ENCODE measurements around the gene DDC. TPM values are rescaled to one million over a fixed set of nuclear protein-coding genes. Genes with fewer than 3 reads are reported as not detected.

The DDC gene
- total RNA-seq, 1 donor from 2014 or later: not detected

GRCh38 chr7:50513166-50513871, 51.9 kb downstream of the DDC start:
- DNase-seq: no peak

GRCh38 chr7:50512384-50512783, 52.8 kb downstream of the DDC start:
- DNase-seq: no peak

DNA sequence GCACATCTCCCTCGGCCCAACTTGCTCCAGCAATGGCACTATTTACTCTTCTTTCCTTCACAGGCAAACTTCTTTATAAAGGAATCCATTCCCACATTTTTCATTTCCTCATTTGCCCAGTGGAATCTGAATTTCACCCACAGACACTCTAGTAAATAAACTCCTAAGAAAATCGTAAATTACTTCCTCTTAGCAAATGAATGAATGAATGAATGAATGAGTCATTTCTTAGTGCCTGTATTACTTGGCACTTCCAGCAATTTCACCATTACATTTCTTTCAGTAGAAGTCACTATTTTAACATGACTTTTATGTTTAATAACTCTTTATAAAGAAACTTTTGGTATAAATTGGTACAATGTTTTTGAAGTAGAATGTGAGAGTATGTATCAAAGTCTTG, 55.7 kb downstream of the DDC start:
- no peak for DNase-seq

DNA sequence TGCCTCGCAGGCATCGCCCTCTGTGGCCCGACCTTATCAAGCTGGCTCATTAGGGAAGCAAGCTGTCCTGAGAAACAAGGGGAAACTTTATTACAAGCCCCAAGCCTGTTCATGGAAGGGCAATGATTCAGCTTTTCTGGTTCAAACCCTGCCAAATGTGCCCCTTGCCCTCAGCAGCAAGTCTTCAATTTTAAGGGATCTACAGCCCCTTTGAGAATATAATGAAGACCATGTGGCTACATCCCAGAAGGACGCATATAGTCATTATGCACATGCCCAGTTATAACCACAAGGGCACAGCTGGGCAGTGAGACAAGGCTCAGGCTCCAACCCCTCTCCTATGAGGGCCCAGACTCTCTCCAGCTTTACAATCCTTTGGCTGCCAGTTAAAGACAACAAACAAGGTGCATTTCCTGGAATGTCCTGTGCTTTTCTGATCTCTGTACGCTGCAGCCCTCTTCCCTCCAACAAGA, 56.7 kb downstream of the DDC start:
- no peak for DNase-seq

GRCh38 chr7:50507898-50508470, 57.2 kb downstream of the DDC start:
- no peak for DNase-seq

DNA sequence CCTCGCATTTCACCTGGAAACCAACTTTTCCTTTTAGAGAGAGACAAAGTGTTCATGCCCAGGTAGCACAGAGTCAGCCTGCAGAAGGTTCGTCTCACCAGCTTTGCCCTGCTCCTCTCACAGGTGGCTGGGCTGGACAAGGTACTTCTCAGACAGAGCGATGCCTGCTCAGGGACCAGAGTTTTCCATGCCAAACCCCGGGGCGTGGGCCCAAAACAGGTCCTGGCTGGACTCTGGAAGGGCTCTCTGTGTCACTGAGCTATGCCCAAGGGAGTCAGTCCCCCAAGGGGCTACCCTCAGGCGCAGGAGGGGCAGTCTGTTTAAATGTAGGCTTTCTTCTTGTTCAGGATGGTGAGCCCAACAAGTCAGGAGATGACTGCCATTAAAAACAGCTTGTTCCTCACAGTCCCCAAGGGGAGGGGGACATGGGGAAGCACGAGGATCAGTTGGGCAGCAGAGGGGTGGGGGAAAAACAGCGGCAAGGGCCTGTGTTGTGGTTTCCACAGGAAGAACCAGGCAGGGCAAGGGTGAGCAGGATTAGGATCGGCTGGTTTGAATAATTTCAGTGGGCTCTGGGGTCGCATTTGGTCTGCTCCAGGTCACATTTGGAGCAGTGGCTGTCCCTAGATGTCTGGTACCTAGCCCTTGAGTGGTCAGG, 59.5 kb downstream of the DDC start:
- DNase-seq: no peak

- no peak for DNase-seq
Observed at GRCh38 chr7:50504646-50505546, 60.3 kb downstream of the DDC start.

GRCh38 chr7:50502947-50503346, 62.3 kb downstream of the DDC start:
- no peak for DNase-seq

DNA sequence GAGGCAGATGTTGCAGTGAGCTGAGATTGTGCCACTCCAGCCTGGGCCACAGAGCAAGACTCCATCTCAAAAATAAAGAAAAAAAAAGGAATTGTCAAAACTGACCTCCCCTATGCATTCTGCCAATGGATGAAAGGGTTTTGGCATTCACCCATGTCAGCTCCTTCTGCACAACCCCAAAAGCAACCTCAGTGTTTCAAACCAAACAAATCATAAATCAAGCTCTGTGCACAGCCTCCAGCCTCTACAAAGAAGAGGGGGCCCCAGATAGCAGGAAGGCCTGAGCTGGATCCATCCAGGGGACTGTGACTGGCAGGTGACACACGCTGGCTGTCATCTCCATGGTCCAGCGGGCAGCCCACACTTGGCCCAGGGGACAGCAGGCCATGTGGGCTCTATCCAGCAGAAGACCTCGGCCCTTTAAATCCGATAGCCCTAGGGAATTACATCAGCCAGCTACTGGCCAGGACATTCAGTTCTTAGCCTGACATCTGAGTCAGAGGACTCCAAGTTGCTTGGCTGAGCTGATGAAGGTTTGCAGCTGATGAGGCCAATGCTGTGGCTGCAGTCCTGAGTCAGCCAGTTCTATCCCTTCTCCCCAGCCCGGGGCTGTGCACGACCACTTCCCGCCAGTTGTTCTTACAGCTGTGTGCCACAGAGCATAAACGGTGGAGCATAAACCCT, 63.1 kb downstream of the DDC start:
- DNase-seq: no peak

DNA sequence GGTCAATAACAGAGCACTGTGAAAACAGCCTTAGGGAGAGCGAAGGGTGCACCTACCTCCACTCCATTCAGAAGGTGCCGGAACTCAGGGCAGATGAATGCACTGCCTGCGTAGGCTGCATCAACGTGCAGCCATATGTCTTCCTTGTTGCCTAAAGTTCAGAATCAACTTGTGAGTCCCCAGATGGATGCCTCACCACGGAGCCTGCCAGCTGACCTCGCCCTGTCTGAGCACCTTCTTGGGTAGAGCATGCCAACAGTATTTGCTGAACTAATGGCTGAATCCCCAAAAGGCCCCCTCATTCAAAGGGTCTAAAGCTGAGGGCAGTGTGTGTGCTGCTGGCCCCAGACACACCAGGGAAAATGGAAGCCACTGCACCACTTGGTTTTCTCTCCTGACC, 66.1 kb downstream of the DDC start:
- no peak for DNase-seq

DNA sequence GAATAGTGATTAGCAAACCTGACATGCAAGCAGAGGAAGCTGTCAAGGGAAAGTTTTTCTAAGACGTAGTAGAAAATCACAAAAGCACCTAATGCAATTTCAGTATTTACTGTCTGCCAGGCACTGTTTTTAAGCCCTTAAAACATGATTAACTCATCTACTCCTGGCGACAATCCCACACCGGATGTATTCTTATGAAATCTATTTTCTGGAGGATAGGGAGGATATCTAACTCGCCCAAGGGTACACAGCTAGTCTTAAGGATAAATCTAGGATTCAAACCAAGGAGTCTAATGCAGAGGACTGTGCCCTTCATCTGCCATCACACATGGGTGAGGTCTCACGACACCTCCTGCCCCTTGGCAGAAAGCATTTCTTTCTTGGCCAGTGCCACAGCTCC, 67.2 kb downstream of the DDC start:
- DNase-seq: no peak

DNA sequence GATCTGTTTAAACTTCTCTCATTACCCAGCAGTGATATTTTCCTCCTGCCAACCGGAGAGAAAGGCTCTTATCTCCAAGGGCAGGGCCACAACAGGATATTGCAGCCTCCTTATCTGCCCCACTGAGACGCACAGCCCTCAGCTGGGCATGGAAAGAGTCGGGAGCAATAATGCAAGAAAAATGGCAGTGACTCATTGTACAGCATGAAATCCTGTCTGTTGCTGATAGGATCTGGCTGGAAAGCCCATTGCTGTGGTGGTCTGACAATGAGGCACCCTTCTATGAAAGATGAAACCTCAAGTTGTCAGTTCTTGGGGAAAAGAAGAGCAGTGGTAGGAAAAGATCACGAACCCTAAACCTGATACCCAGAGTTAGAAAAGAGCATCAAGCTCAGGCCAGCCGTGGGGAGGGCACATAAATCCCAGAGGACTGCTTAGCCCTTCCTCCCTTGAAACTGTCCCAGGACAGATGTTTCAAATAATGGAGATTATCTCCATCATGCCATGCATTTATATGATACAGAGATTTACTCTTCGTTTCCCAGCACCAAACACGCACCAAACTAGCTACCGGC, 68.0 kb downstream of the DDC start:
- DNase-seq: no peak

GRCh38 chr7:50496569-50496968, 68.6 kb downstream of the DDC start:
- DNase-seq: no peak

GRCh38 chr7:50495746-50496145, 69.5 kb downstream of the DDC start:
- DNase-seq: no peak

GRCh38 chr7:50492770-50493519, 72.3 kb downstream of the DDC start:
- no peak for DNase-seq

DNA sequence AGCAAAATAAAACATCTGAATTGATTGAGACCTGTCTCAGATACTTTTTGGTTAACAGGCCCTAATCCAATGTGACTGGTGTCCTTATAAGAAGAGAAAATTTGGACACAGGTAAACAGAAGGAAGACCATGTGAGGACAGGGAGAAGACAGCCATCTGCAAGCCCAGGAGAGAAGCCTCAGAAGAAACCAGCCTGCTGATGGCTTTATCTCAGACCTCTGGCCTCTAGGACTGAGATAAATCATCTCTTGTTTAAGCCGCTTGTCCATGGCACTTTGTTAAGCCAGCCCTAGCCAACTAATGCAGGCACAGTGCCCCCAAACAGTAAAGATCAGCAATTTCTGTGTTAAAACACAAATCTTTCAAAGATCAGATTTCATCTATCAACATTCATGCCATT, 73.3 kb downstream of the DDC start:
- DNase-seq: no peak

DNA sequence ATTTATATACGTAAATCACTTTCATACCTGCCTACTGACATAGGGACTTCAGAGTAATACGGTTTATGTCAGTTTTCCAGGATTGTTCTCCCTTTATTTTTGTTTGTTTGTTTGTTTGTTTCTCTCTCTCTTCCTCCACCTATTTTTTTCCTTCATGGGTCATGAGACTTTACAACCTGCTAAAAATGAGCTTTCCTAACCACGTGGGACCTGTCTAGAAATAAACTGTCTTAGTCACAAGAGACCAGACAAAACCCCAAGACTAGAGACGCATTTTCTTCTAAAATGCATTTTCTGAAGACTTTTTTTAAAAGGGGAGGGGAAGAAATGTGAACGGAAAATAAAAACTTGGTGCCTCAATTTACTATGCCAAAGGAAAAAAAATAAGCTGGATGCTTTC, 74.0 kb downstream of the DDC start:
- DNase-seq: no peak

DNA sequence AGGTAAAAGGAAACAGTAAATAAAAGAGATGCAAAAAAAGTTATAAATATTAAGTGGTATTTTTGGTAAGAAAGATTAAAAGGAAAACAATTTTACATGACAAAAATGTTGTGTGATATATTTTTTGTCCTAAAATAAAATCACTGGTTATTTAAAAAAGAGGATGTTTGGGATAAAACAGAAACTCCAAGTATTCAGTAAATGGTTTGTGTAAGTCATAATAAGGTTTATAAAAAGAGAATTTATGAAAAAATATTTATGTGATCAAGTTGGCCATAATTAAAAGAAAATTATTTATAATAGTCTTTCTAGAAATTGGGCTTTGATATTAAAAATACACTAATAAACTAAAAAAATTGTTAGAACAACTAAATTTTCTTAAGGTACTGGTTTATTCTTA, 76.8 kb downstream of the DDC start:
- no peak for DNase-seq

DNA sequence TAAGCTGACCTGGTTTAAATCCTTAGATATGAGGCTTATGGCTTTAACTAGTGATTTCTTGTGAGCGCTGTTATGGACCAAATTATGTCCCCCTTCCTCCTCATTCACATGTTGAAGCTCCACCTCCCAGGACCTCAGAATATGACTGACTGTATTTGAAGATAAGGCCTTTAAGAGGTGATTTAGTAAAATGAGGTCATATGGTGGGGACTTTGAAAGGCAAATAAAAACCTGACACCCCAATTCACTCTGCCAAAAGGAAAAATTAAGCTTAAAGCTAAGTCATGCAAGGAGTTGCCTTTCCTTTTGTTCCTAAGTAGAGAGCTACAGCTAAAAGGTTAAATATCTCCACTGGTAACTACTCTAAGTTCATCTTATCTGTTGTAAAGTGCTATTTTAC, 78.7 kb downstream of the DDC start:
- no peak for DNase-seq

GRCh38 chr7:50481867-50482266, 83.3 kb downstream of the DDC start:
- no peak for DNase-seq

- DNase-seq: no peak
Observed at GRCh38 chr7:50480797-50481196, 84.4 kb downstream of the DDC start.

Measured in occipital lobe (tissue), 2 donors.